Peyer's patch (tissue), 4 donors: ENCODE data around the gene TSPAN18.

Source experiments
- CTCF ChIP-seq, 6 experiments: fragments of 450-650 bp in 4 of 6; fragments of 200-600 bp in 2 of 6; sonication (generic) in 1 of 6; IDR thresholded peaks; one replicate each; pipeline ENCODE4 v1.5.1; 2017 to 2019; ENCODE audit warnings: antibody characterized with exemption in 6 of 6, mild to moderate bottlenecking in 3 of 6, moderate library complexity in 1 of 6
- POLR2A ChIP-seq, 2 donors: fragments of 450-650 bp; IDR thresholded peaks; one replicate each; pipeline ENCODE4 v1.5.1; 2017; ENCODE audit warnings: antibody characterized with exemption in 2 of 2, mild to moderate bottlenecking in 2 of 2, moderate library complexity in 2 of 2

GRCh38 chr11:44952082-44952481 is 225.3 kb downstream of the TSPAN18 start:
- TF ChIP-seq CTCF (IDR thresholded peaks at IDR 0.05) (no peak), POLR2A (IDR thresholded peaks at IDR 0.05) (no peak)
